ENCODE measurements around the gene ASB8.

DNA sequence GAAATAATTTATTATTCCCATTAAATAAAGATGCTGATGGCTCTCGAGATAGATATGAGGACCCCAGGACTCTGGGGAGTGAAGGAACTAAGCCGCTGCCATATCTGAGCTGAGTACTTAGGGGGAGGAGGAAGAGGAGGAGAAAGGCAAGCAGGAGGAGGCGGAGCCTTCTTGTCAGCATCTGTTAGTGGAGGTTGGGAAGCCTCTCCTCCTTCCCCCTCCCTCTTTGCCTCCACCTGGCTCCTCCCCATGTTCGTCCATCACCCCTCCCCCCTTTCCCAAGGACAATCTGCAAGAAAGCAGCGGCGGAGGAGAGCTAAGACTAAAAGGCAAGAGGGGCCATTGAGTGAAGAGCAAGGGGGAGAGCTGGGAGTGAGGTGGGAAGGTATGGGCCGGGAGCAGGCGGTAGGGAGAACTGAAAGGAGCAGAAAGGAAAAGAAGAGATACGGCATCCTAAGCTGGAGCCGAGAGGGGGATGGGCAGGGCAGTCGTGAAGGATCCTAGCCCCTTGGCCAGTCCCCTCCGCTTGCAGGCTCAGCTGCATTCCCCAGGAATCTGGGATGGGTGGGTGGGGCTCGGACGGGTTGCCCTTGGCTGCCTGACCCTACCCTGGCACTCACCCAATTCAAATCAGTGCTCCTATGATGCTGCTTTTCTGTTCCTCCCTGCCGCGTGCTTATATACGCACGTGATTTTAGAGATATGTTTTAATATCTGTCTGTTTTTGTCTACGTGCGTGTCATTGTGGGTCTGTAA lies 38.1 kb downstream of the ASB8 start, which contains the start of gene PFKM:
- TF ChIP-seq, protein P1, sequence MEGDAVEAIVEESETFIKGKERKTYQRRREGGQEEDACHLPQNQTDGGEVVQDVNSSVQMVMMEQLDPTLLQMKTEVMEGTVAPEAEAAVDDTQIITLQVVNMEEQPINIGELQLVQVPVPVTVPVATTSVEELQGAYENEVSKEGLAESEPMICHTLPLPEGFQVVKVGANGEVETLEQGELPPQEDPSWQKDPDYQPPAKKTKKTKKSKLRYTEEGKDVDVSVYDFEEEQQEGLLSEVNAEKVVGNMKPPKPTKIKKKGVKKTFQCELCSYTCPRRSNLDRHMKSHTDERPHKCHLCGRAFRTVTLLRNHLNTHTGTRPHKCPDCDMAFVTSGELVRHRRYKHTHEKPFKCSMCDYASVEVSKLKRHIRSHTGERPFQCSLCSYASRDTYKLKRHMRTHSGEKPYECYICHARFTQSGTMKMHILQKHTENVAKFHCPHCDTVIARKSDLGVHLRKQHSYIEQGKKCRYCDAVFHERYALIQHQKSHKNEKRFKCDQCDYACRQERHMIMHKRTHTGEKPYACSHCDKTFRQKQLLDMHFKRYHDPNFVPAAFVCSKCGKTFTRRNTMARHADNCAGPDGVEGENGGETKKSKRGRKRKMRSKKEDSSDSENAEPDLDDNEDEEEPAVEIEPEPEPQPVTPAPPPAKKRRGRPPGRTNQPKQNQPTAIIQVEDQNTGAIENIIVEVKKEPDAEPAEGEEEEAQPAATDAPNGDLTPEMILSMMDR (IDR thresholded peaks at IDR 0.05 in 4 of 5, conservative IDR thresholded peaks at IDR 0.05 in 1 of 5): no peak
- TF ChIP-seq POLR2A (IDR thresholded peaks at IDR 0.05): peak; percentile 80 to 88

All from gastrocnemius medialis (tissue), 4 donors.